ENCODE data around the gene RAB37.
A peak's percentile ranks its signal among the peaks of the same experiment; 100 is the strongest.

RAB37 gene

GRCh38 chr17:74728033-74728701 is 8.9 kb upstream of the RAB37 start:
- DNase-seq (ENCODE audit: low read depth in 2 of 2) = no peak

- DNase-seq (ENCODE audit: low read depth in 2 of 2) = no peak
Measured at GRCh38 chr17:74728702-74729075, 8.4 kb upstream of the RAB37 start.

GRCh38 chr17:74729368-74729767 is 7.7 kb upstream of the RAB37 start:
- DNase-seq (ENCODE audit: low read depth in 2 of 2) = no peak

GRCh38 chr17:74729866-74730265 is 7.2 kb upstream of the RAB37 start:
- no peak for DNase-seq (ENCODE audit: low read depth in 2 of 2)

- no peak for DNase-seq (ENCODE audit: low read depth in 2 of 2)
Measured at GRCh38 chr17:74730491-74731346, 6.3 kb upstream of the RAB37 start.

GRCh38 chr17:74731347-74731605 is 5.8 kb upstream of the RAB37 start:
- DNase-seq (ENCODE audit: low read depth in 2 of 2) = no peak

GRCh38 chr17:74732042-74732867 is 4.8 kb upstream of the RAB37 start:
- DNase-seq (ENCODE audit: low read depth in 2 of 2) = no peak

GRCh38 chr17:74733365-74734122 is 3.5 kb upstream of the RAB37 start:
- DNase-seq (ENCODE audit: low read depth in 2 of 2) = no peak

GRCh38 chr17:74734256-74734655 is 2.8 kb upstream of the RAB37 start:
- DNase-seq (ENCODE audit: low read depth in 2 of 2) = no peak

- DNase-seq (ENCODE audit: low read depth in 2 of 2) = no peak
Measured at GRCh38 chr17:74737299-74738050, 419 bp downstream of the RAB37 start.

- peak; percentile 60 to 66 for DNase-seq (ENCODE audit: low read depth in 2 of 2)
Measured at GRCh38 chr17:74738051-74738996, 1.3 kb downstream of the RAB37 start.

- no peak for DNase-seq (ENCODE audit: low read depth in 2 of 2)
Measured at GRCh38 chr17:74739227-74739831, 2.3 kb downstream of the RAB37 start.

GRCh38 chr17:74740173-74740572 is 3.1 kb downstream of the RAB37 start:
- no peak for DNase-seq (ENCODE audit: low read depth in 2 of 2)

- no peak for DNase-seq (ENCODE audit: low read depth in 2 of 2)
Measured at GRCh38 chr17:74740641-74741387, 3.8 kb downstream of the RAB37 start.

GRCh38 chr17:74742153-74742515 is 5.1 kb downstream of the RAB37 start:
- no peak for DNase-seq (ENCODE audit: low read depth in 2 of 2)

GRCh38 chr17:74742978-74743545 is 6.0 kb downstream of the RAB37 start:
- DNase-seq (ENCODE audit: low read depth in 2 of 2) = no peak

- DNase-seq (ENCODE audit: low read depth in 2 of 2) = no peak
Measured at GRCh38 chr17:74743755-74744154, 6.7 kb downstream of the RAB37 start.

- DNase-seq (ENCODE audit: low read depth in 2 of 2) = no peak
Measured at GRCh38 chr17:74744349-74744713, 7.3 kb downstream of the RAB37 start.

Measured in stimulated activated CD4-positive, alpha-beta T cell treated with anti-CD3 and anti-CD28 coated beads, Interleukin-4, amount 100 ng/mL, for 48 hours (primary cell).